Stimulated activated CD8-positive, alpha-beta memory T cell treated with anti-CD3 and anti-CD28 coated beads, Interleukin-4, amount 100 ng/mL, for 24 hours (primary cell): ENCODE data around the gene SCIMP.
"Not testable (repeated sequence)": the region's sequence is repeated elsewhere in the genome, so short reads cannot be mapped to it uniquely, and the experiment has no call there.

Experiments
- DNase-seq: peaks from one replicate; pipeline ENCODE4 v3.0.0-alpha.2; 2020; ENCODE audit warnings: low read depth

The SCIMP gene

DNA sequence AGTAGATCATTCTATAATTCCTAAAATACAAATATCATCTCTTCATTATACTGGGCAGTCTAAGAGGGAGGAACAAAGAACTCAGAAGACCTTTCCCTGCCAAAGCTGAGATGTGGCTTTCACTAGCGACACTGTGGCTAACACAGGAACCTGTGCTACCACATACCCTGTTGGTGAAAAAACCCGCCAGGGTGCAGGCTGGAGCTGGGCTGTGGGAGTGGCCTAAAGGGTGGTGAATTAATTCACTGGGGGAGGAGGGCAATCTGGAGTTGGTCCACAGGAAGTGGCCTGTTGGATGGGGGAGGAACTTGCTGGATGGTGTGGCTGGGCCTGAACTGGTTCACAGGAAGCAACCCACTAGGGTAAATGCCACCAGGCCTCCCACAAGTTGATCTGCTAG, 50.4 kb downstream of the SCIMP start:
- DNase-seq = no peak

DNA sequence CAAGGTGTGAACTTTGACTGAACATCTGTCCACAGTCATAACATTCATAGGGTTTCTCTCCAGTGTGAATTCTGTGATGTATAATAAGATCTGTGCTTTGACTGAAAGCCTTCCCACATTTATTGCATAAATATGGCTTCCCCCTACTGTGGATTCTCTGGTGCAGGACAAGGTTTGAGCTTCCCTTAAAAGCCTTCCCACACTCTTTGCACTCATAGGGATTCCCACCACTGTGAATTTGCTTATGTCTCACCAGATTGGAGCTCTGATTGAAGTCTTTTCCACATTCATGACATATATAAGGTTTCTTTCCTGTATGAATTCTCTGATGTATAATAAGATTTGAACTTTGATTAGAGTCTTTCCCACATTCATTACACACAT, 51.3 kb downstream of the SCIMP start:
- no peak for DNase-seq

DNA sequence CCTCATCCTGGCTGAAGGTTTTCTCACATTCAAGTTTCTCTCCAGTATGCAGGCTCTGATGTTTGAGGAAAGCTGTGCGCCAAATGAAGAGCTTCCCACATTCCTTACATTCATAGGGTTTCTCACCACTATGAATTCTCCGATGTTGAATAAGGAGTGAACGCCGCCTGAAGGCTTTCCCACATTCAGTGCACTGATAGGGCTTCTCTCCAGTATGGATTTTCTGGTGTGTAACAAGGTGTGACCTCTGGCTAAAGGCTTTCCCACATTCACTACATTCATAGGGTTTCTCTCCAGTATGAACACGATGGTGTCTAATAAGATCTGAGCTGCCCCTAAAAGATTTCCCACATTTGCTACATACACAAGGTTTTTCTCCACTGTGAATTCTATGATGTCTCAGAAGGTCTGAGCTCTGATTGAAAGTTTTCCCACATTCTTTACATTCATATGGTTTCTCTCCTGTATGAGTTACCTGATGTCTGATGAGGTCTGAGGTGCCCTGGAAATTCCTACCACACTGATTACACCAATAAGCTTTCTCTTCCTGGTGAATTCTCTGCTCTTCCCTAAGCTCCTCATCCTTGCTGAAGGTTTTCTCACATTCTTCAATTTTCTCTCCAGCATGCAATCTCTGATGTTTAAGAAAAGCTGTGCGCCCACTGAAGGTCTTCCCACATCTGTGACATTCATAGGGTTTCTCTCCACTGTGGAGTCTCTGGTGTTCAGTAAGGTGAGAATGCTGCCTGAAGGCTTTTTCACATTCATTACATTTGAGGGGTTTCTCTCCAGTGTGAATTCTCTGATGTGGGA, 51.9 kb downstream of the SCIMP start:
- no peak for DNase-seq

DNA sequence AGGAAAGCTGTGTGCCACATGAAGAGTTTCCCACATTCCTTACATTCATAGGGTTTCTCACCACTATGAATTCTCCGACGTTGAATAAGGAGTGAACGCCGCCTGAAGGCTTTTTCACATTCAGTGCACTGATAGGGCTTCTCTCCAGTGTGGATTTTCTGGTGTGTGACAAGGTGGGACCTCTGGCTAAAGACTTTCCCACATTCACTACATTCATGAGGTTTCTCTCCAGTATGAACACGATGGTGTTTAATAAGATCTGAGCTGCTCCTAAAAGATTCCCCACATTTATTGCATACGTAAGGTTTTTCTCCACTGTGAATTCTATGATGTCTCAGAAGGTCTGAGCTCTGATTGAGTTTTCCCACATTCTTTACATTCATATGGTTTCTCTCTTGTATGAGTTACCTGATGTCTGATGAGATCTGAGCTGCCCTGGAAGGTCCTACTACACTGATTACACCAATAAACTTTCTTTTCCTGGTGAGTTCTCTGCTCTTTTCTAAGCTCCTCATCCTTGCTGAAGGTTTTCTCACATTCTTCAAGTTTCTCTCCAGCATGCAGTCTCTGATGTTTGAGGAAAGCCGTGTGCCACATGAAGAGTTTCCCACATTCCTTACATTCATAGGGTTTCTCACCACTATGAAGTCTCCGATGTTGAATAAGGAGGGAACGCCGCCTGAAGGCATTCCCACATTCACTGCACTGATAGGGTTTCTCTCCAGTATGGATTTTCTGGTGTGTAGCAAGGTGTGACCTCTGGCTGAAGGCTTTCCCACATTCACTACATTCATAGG, 53.0 kb downstream of the SCIMP start:
- DNase-seq = no peak

DNA sequence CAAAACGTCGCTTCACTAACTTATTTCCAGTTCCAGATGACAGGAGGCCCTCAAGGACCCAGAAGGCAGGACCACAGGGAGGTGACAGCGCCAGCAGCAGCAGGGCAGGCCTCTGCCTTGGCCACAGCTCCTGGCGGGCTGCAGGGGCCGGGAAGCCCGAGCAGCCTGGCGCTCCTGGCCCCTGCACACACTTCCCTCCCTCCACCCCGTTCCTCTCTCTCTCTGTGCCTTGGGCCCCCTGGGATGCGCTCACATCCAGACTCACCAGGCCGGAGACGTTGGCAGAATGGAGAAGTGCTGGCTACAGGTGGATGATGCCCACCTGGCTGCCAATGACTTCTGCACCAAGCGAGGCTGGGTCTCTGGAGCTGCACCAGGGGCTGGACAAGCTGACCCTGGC, 55.7 kb downstream of the SCIMP start:
- no peak for DNase-seq

DNA sequence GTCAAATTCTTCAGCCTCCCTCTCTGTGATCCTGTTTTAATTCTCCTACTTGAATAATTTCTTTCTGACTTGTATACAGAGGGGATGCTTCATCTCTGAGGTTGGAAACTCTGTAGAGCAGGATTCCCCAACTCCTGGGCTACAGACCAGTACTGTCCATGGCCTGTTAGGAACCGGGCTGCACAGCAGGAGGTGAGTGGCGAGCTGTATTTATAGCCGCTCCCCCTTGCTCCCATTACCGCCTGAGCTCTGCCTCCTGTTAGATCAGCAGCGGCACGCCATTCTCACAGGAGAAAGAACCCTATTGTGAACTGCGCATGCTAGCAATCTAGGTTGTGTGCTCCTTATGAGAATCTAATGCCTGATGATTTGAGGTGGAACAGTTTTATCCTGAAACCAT, 59.6 kb downstream of the SCIMP start:
- DNase-seq = not testable (repeated sequence)

DNA sequence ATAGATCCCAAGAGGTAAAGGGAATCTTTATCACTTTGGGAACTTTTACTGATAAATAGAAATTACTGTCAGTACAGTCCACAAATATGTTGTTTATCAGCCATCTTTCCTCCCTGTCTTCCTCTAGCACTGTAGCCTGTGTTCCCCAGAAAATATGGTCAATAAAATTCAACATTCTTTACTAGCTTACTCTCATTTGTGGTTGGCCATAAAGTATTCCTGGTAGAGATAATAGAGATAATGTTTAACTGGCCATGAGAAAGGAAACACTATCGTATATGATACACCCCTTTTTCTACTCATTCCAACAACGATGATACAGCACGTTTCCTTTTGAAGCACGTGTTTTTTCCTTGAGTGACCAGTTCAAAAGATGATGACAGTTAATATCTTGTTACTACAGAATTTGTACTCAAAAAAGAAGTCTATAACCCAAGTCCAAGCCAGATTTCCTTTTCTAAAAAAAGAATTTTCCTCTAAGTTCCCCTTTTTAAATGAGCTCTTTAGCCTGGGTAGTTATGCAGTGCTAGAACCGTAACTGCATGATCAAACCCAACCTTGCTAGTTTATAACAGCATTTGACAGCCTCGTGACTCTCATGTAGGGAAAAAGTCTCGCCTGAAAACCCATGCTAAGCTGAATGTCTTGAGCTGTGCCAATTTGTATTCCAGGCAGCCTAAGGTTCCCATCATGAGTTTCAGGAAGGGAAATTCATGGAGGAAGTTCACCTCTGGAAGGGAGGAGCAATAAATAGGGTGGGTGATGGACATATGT, 68.7 kb downstream of the SCIMP start:
- DNase-seq = not testable (repeated sequence)

DNA sequence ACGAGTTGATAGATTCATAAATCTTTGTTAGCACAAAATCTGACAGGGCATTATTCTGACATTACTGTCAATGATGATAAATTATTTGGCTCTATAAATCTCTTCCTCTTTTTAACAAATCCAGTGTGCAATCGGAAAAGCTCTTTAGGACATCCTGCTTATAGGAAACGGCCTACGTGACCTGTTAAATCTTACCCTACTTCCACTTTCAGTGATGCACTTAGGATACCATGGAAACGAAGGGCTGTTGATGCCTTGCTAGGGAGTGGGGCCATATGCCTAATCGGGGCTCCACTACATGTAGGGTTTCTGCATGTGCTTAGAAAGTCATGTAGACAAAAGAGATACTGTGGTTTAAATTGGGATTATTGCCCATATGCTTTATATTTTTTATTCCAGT, 70.2 kb downstream of the SCIMP start:
- DNase-seq = no peak

DNA sequence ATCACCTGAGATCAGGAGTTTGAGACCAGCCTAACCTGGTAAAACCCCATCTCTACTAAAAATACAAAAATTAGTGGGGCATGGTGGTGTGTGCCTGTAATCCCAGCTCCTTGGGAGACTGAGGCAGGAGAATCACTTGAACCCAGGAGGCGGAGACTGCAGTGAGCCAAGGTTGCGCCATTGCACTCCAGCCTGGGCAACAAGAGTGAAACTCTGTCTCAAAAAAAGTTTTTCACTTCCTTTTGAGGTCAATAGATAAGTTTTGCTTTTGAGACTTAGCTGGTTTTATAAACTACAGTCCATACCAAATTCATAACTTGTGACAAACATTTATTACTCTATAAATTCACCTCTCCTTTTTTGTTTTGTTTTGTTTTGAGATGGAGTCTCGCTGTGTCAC, 72.9 kb downstream of the SCIMP start:
- DNase-seq = not testable (repeated sequence)

DNA sequence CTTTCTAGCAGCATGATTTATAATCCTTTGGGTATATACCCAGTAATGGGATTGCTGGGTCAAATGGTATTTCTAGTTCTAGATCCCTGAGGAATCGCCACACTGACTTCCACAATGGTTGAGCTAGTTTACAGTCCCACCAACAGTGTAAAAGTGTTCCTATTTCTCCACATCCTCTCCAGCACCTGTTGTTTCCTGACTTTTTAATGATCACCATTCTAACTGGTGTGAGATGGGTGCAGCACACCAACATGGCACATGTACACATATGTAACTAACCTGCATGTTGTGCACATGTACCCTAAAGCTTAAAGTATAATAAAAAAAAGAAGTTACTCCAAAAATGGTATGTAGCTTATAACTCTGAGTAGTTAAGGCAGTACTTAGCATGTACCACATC, 74.0 kb downstream of the SCIMP start:
- DNase-seq = not testable (repeated sequence)
